GM23338 (cell line): ENCODE data around the gene GUCY1A2. TPM values are rescaled to one million over a fixed set of nuclear protein-coding genes. Genes with fewer than 3 reads are reported as not detected.

ENCODE experiments used
- ATAC-seq: fragments of 200-7000 bp; cut with Tn5 transposase; 3 replicates; pipeline ENCODE4 v1.9.1; 2020
- DNase-seq: peaks from one replicate; pipeline ENCODE4 v3.0.0-alpha.2; 2015; ENCODE audit warnings: low spot score
- H2AFZ ChIP-seq: fragments of 200-600 bp; sonication (generic); 2 replicates; pipeline ENCODE4 v1.8.0; 2016; ENCODE audit warnings: antibody characterized with exemption, mild to moderate bottlenecking, moderate library complexity
- H3F3A ChIP-seq: fragments of 200-600 bp; sonication (generic); replicated peaks from 2 replicates; pipeline ENCODE4 v1.8.0; 2017; ENCODE audit warnings: antibody characterized with exemption, mixed run types, low read depth
- H3K27ac ChIP-seq: fragments of 200-600 bp; sonication (generic); 2 replicates; pipeline ENCODE4 v1.6.1; 2016; ENCODE audit warnings: low read depth
- H3K27me3 ChIP-seq: fragments of 200-600 bp; sonication (generic); 2 replicates; pipeline ENCODE4 v1.8.0; 2016; ENCODE audit warnings: mild to moderate bottlenecking, mixed run types, moderate library complexity; ENCODE audit not compliant: insufficient read depth
- H3K36me3 ChIP-seq: fragments of 200-600 bp; sonication (generic); 2 replicates; pipeline ENCODE4 v1.8.0; 2016; ENCODE audit warnings: mild to moderate bottlenecking; ENCODE audit not compliant: insufficient read depth
- H3K4me1 ChIP-seq: fragments of 200-600 bp; sonication (generic); 2 replicates; pipeline ENCODE4 v1.8.0; 2016; ENCODE audit warnings: mild to moderate bottlenecking, moderate library complexity; ENCODE audit not compliant: insufficient read depth
- H3K4me2 ChIP-seq: fragments of 200-600 bp; sonication (generic); 2 replicates; pipeline ENCODE4 v1.7.1; 2017; ENCODE audit warnings: mixed run types
- H3K4me3 ChIP-seq: fragments of 200-600 bp; sonication (generic); 2 replicates; pipeline ENCODE4 v1.6.1; 2016; ENCODE audit warnings: mixed run types
- H3K79me2 ChIP-seq: fragments of 200-600 bp; sonication (generic); replicated peaks from 2 replicates; pipeline ENCODE4 v1.8.0; 2017; ENCODE audit warnings: mild to moderate bottlenecking; ENCODE audit not compliant: insufficient read depth
- H3K9me2 ChIP-seq: fragments of 200-600 bp; sonication (generic); 2 replicates; pipeline ENCODE4 v1.8.0; 2017; ENCODE audit not compliant: insufficient read depth
- H4K20me1 ChIP-seq: fragments of 200-600 bp; sonication (generic); replicated peaks from 2 replicates; pipeline ENCODE4 v1.8.0; 2017; ENCODE audit warnings: mild to moderate bottlenecking; ENCODE audit not compliant: insufficient read depth
- H3K27ac Mint-ChIP-seq: 2 replicates; pipeline ENCODE4 v1.8.0; 2020; ENCODE audit warnings: inconsistent platforms, mild to moderate bottlenecking, moderate library complexity, mixed read lengths
- H3K27me3 Mint-ChIP-seq: 3 replicates; pipeline ENCODE4 v1.8.0; 2022; ENCODE audit warnings: low read depth, mild to moderate bottlenecking, moderate library complexity, mixed read lengths, inconsistent platforms; ENCODE audit not compliant: insufficient read depth, poor library complexity
- H3K36me3 Mint-ChIP-seq: 3 replicates; pipeline ENCODE4 v1.8.0; 2021; ENCODE audit warnings: low read depth, mild to moderate bottlenecking, inconsistent platforms, moderate library complexity, mixed read lengths
- H3K4me1 Mint-ChIP-seq: 3 replicates; pipeline ENCODE4 v1.8.0; 2020; ENCODE audit warnings: mild to moderate bottlenecking, inconsistent platforms, mixed read lengths
- H3K4me3 Mint-ChIP-seq: 3 replicates; pipeline ENCODE4 v1.8.0; 2021; ENCODE audit warnings: moderate library complexity, mild to moderate bottlenecking, inconsistent platforms, mixed read lengths
- H3K9me3 Mint-ChIP-seq: 3 replicates; pipeline ENCODE4 v1.8.0; 2020; ENCODE audit warnings: moderate library complexity, mild to moderate bottlenecking, inconsistent platforms, mixed read lengths
- CREB1 ChIP-seq: fragments of 250-450 bp; sonication (Bioruptor Pico); IDR thresholded peaks from 2 replicates; pipeline ENCODE4 v1.5.0; 2020; ENCODE audit warnings: low read depth, mild to moderate bottlenecking, moderate library complexity
- CTCF ChIP-seq, 2 experiments: fragments of 200-600 bp in 1 of 2; sonication (generic) in 1 of 2; conservative IDR thresholded peaks; 2 replicates each; pipeline versions ENCODE4 v1.5.1 to v1.6.1; 2016 to 2017; ENCODE audit warnings: antibody characterized with exemption in 2 of 2, low read depth in 2 of 2, mild to moderate bottlenecking in 2 of 2, moderate library complexity in 1 of 2
- ETS1 ChIP-seq: IDR thresholded peaks from 2 replicates; pipeline ENCODE4 v1.6.1; 2016; ENCODE audit warnings: antibody characterized with exemption
- EZH2 ChIP-seq: fragments of 200-600 bp; sonication (generic); IDR thresholded peaks from one replicate; pipeline ENCODE4 v1.8.0; 2017; ENCODE audit warnings: antibody characterized with exemption, mild to moderate bottlenecking, low read depth; ENCODE audit not compliant: unreplicated experiment
- EZH2phosphoT487 ChIP-seq: fragments of 200-600 bp; sonication (generic); IDR thresholded peaks from one replicate; pipeline ENCODE4 v1.8.1; 2018; ENCODE audit warnings: antibody characterized with exemption; ENCODE audit not compliant: unreplicated experiment
- JUNB ChIP-seq: IDR thresholded peaks from one replicate; pipeline ENCODE4 v1.6.1; 2016; ENCODE audit warnings: antibody characterized with exemption; ENCODE audit not compliant: unreplicated experiment
- NANOG ChIP-seq: IDR thresholded peaks from 2 replicates; pipeline ENCODE4 v1.6.1; 2016; ENCODE audit warnings: antibody characterized with exemption, borderline replicate concordance
- POLR2AphosphoS5 ChIP-seq: IDR thresholded peaks from 2 replicates; pipeline ENCODE4 v1.6.1; 2016; ENCODE audit warnings: antibody characterized with exemption, low read depth
- ZNF114 ChIP-seq: fragments of 250-450 bp; sonication (Bioruptor Pico); IDR thresholded peaks from 2 replicates; pipeline ENCODE4 v1.5.0; 2020; ENCODE audit warnings: mild to moderate bottlenecking, moderate library complexity
- ZNF331 ChIP-seq: fragments of 250-450 bp; sonication (Bioruptor Pico); IDR thresholded peaks from 2 replicates; pipeline ENCODE4 v1.5.0; 2020; ENCODE audit warnings: low read depth, mild to moderate bottlenecking, moderate library complexity
- polyA plus RNA-seq: library from polyadenylated mRNA; unstranded; fragments of >200 nt; fragmentation: Nextera tagmentation; extraction: Ambion mirVana; gene quantifications from 2 replicates; pipeline ENCODE4 v1.2.1, GENCODE V29; 2016
- total RNA-seq: library from RNA; depleted of rRNA; stranded (reverse); fragments of >200 nt; shearing (Covaris generic); gene quantifications from 2 replicates; pipeline ENCODE4 v1.2.3, GENCODE V29; 2014

The GUCY1A2 gene
- total and polyA plus RNA-seq, 2 experiments from 2014 or later: 0.36 to 1.4 TPM

GRCh38 chr11:106913141-106913540, 105.1 kb downstream of the GUCY1A2 start (continued):
- no peak for TF ChIP-seq CTCF (conservative IDR thresholded peaks at IDR 0.05; ENCODE audit: low read depth in 2 of 2)
- no peak for TF ChIP-seq NANOG
- no peak for TF ChIP-seq POLR2AphosphoS5

GRCh38 chr11:106904826-106905225, 113.5 kb downstream of the GUCY1A2 start:
- no peak overlapping the region for H3K4me3 Mint-ChIP-seq
- TF ChIP-seq ZNF114 (CRISPR knock-in tag) (no peak), CREB1 (no peak), EZH2phosphoT487 (no peak)
- H3K27ac Mint-ChIP-seq: no peak overlapping the region
- Histone ChIP-seq H3K4me1 (no peaks in the 10 kb centered on the region), H3F3A (no peaks in the 10 kb centered on the region), H3K36me3 (no peaks in the 10 kb centered on the region), H3K79me2 (no peaks in the 10 kb centered on the region), H2AFZ (no peak overlapping the region), H3K9me2 (no peaks in the 10 kb centered on the region), H3K27me3 (no peaks in the 10 kb centered on the region), H3K4me3 (no peak overlapping the region), H4K20me1 (no peaks in the 10 kb centered on the region), H3K4me2 (no peak overlapping the region), H3K27ac (no peak overlapping the region)
- H3K36me3 Mint-ChIP-seq: peaks cover 3% of the 10 kb centered on the region; the same call in 1 of the 3 replicates
- peaks cover 15% of the 10 kb centered on the region; the same call in 2 of the 3 replicates for H3K9me3 Mint-ChIP-seq
- no peaks in the 10 kb centered on the region for H3K4me1 Mint-ChIP-seq
- ATAC-seq: no peak
- H3K27me3 Mint-ChIP-seq: no peaks in the 10 kb centered on the region
- DNase-seq: no peak

GRCh38 chr11:106889718-106890117, 128.6 kb downstream of the GUCY1A2 start:
- no peaks in the 10 kb centered on the region for H3K79me2 ChIP-seq
- H3K27me3 ChIP-seq: no peaks in the 10 kb centered on the region
- no peak overlapping the region for H3K4me3 Mint-ChIP-seq
- ATAC-seq: no peak
- no peak for DNase-seq
- no peaks in the 10 kb centered on the region for H3K9me3 Mint-ChIP-seq
- H3K4me1 Mint-ChIP-seq: no peaks in the 10 kb centered on the region
- H3K4me1 ChIP-seq: no peaks in the 10 kb centered on the region
- TF ChIP-seq EZH2 (no peak), ZNF331 (CRISPR knock-in tag) (no peak), CREB1 (no peak), NANOG (no peak), ZNF114 (CRISPR knock-in tag) (no peak)
- H3K4me3 ChIP-seq: no peak overlapping the region
- no peak overlapping the region for H3K4me2 ChIP-seq
- H3K27ac Mint-ChIP-seq: no peak overlapping the region
- no peaks in the 10 kb centered on the region for H4K20me1 ChIP-seq
- H3K9me2 ChIP-seq: no peaks in the 10 kb centered on the region
- H3K27ac ChIP-seq: no peak overlapping the region
- no peak overlapping the region for H2AFZ ChIP-seq
- no peaks in the 10 kb centered on the region for H3K36me3 ChIP-seq
- H3F3A ChIP-seq: no peaks in the 10 kb centered on the region
- H3K36me3 Mint-ChIP-seq: no peaks in the 10 kb centered on the region
- no peaks in the 10 kb centered on the region for H3K27me3 Mint-ChIP-seq

GRCh38 chr11:106888386-106888785, 129.9 kb downstream of the GUCY1A2 start:
- Mint-ChIP-seq H3K27ac (no peak overlapping the region), H3K9me3 (no peaks in the 10 kb centered on the region), H3K27me3 (no peaks in the 10 kb centered on the region), H3K4me3 (no peak overlapping the region), H3K4me1 (no peaks in the 10 kb centered on the region), H3K36me3 (no peaks in the 10 kb centered on the region)
- Histone ChIP-seq H2AFZ (no peak overlapping the region), H3K9me2 (no peaks in the 10 kb centered on the region), H3K27ac (no peak overlapping the region), H3K79me2 (no peaks in the 10 kb centered on the region), H3K4me2 (no peak overlapping the region), H3K36me3 (no peaks in the 10 kb centered on the region), H3K27me3 (no peaks in the 10 kb centered on the region), H3K4me1 (no peaks in the 10 kb centered on the region), H4K20me1 (no peaks in the 10 kb centered on the region), H3K4me3 (no peak overlapping the region), H3F3A (no peaks in the 10 kb centered on the region)
- ATAC-seq (no peak), DNase-seq (no peak)
- TF ChIP-seq ETS1: no peak
- TF ChIP-seq JUNB: no peak
- TF ChIP-seq ZNF331 (CRISPR knock-in tag): no peak
